Smooth muscle cell of the brain vasculature (primary cell): Measurements from ENCODE around the gene JAKMIP1.
"Not testable (repeated sequence)": the region's sequence is repeated elsewhere in the genome, so short reads cannot be mapped to it uniquely, and the experiment has no call there.

Experiments
- DNase-seq: peaks from one replicate; pipeline ENCODE4 v3.0.0-alpha.2; 2012; ENCODE audit warnings: low read depth, low spot score

The JAKMIP1 gene

DNA sequence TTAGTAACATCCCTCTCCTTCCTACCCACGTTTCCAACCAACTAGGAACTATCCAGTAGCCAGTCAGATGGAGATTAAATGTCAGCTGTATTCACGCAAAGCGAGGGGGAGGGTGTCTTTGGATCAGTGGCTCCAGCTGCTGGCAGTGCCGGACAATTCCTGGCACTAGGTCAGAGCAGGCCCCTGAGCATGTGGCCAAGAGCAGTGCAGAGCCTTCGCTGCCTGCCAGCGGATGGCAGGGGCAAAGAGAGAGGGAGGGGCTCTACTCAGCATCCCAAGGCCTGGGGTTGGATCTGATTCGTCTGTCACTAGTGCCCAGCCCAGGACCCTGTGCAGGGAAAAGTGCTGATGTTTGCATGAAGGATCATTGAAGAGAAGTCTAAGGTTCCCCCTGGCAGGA lies 28.7 kb upstream of the JAKMIP1 start:
- no peak for DNase-seq

GRCh38 chr4:6228158-6229067 lies 28.1 kb upstream of the JAKMIP1 start:
- no peak for DNase-seq

DNA sequence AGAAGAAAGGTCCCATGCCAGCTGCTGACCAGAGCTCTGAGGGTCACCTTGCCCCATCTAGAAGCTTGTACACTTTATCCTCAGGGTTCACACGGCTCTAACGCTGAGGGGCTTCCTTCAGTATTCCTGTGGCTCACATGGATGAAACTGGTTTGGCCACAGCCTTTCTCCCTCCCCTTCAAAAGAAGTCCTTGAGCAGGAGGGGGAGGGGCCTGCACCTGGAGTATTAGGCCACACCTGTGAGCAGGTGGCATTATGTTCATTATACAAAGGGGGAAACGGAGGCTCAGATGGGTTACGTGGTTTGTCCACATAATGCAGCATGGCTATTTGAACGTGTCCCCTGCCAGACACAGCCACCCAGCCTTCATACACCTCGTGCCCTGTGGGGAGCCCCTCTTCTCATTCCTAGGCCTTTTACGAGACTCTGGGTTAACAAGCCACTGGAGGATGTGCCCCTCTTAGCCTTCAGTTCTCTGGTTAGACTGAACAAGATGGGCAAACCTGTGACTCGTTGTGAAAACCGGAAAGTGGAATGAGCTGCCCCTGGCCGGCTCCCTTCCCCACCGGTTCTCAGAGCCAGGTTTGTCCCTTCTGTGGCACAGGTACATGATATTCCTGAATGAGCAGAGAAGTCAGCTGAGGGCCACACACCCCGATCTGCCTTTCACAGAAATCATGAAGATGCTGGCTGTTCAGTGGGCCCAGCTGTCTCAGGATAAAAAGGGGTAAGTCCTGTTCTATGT lies 27.2 kb upstream of the JAKMIP1 start:
- DNase-seq: no peak

GRCh38 chr4:6226506-6226905 lies 26.2 kb upstream of the JAKMIP1 start:
- no peak for DNase-seq

- DNase-seq: peak; percentile 3
These were observed 25.1 kb upstream of the JAKMIP1 start for GRCh38 chr4:6225469-6225868.

DNA sequence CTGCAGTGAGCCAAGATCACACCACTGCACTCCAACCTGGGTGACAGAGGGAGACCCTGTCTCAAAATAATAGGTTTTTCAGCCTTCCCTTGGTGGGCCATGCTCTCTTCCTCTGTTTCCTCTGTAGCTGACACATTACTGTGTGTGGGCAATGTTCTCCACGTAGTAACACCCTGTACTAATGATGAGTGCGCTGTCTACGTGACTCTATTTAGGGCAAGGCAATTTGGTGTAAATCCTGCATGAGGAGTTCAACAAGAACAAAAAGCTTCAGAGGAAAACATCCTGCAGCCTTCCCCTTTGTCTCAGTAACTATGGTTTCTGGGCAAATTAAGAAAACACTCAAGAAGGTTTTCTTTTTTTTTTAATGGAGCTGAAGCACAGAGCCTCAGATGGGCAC lies 24.4 kb upstream of the JAKMIP1 start:
- no peak for DNase-seq

- DNase-seq: no peak
These were observed 22.5 kb upstream of the JAKMIP1 start for GRCh38 chr4:6222761-6223292.

GRCh38 chr4:6221851-6222760 lies 21.8 kb upstream of the JAKMIP1 start:
- no peak for DNase-seq

DNA sequence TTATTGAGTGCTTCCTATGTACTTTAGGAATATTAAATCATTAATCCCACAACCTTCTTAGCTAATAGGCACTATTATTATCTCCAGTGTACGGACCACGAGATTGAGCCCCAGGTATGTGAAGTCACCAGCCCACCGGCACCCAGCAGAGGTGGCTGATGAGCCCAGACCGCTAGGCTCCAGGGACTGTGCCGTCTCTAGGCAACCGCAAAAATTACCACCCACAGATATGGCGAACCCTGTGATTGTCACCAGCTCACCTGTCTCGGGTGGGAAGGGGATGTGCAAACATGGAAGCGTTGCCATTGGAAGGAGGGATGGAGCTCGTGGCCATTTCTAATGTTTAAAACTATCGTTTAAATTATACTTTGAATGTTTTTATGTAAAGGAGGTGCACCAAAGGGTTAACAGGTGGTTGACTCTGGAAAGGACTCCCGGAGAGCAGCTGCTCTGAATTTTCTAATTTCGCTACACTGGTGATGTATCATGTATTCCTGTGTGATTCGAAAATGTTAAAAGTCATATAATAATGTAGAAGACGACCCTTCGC lies 21.0 kb upstream of the JAKMIP1 start:
- no peak for DNase-seq

GRCh38 chr4:6217716-6218381 lies 17.5 kb upstream of the JAKMIP1 start:
- no peak for DNase-seq

GRCh38 chr4:6216588-6216987 lies 16.2 kb upstream of the JAKMIP1 start:
- DNase-seq: no peak

GRCh38 chr4:6209921-6210320 lies 9.6 kb upstream of the JAKMIP1 start:
- DNase-seq: no peak

DNA sequence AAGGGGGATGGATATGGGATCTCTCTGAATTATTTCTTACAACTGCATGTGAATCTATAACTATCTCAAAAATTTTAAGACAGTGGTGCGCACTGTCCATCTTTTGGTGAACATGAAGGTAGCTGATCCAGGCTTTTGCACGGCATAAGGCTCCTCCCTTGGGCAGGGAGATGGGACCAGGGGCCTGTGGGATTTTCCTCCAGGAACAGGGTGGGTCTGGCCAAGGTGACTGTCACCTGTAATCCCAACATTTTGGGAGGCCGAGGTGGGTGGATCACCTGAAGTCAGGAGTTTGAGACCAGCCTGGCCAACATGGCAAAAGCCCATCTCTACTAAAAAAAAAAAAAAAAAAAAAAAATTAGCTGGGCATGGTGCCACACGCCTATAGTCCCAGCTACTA lies 8.9 kb upstream of the JAKMIP1 start:
- DNase-seq: not testable (repeated sequence)

- DNase-seq: no peak
These were observed 8.1 kb upstream of the JAKMIP1 start for GRCh38 chr4:6208416-6208815.

DNA sequence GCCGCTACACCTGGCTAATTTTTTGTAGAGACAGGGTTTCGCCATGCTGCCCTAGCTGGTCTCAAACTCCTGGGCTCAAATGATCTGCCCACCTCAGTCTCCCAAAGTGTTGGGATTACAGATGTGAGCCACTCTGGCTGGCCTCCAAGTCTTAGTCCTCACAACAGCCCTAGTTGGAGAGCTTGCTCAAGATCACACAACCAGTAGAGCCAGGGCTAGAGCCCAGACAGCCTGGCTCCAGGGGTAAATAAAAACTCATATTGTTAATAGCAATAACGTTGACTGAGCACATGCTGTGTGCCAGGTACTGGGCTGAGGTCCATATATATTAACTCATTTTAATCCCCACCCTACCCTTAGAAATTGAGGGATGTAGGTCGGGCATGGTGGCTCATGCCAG lies 7.3 kb upstream of the JAKMIP1 start:
- DNase-seq: no peak

DNA sequence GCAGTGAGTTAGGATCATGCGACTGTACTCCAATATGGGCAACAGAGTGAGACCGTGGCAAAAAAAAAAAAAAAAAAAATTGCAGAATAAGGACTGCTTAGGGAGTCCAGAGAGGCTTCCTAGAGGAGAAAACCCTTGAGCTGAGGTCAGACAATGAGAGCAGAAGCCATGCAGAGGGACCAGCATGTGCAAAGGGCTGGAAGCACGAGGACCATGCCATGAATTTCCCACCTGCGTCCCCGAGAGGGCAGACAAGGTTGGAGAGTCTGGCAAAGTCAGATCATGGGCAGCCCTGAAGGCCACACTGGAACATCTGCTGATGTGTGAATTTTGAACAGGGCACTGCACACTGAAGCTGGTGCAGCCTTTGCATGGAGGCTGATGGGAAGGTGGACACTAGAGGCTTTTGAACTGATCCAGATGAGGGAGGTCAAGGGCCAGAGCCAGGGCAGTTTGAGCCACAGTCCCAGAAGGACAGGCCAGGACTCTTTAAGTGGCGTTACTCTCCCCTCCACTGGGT lies 6.5 kb upstream of the JAKMIP1 start:
- DNase-seq: no peak

GRCh38 chr4:6205973-6206372 lies 5.6 kb upstream of the JAKMIP1 start:
- DNase-seq: no peak

DNA sequence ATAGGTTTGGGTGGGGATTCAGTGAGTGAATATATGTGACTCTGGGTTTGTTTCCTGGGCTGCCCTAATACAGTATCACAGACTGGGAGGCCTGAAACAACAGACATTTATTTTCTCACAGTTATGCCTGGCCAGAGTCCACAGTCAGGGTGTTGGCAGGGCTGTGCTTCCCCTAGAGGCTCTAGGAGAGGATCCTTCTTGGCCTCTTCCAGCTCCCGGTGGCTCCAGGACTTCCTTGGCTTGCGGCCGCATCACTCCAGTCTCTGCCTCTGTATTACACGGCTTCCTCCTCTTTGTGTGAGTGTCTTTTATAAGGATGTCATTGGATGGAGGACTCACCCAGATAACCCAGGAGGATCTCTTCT lies 5.2 kb upstream of the JAKMIP1 start:
- DNase-seq: no peak

DNA sequence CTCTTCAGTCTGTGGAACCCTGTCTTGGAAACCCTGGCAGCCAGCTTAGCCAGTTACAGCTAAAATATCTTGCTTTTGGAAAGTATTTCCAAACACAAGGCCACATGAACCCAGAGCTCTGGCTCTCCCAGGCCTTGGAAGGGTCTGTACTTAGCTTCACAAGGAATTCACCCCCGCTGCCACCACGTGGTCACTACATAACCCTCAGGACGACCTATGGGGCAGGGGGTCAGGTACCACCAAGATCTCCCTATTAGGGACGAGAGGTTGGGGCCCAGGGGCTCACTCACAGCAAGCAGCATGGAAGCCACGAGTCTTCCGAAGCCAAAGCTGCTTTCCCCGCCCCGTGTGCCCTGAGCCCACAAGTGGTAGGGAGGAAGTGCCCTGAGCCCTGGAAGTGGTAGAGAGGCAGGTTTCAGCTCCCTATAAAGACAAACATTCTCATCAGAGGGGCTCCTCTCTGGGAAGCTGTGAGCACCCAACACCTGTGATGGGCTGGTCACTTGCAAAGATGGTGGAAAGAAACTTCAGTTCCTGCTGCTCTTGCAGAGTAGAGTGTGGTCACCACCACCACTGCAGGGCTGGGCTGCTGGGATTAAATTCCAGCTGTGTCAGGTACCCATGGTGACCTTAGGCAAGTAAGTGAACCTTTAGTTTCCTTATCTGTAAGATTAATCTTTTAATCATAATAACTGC lies 4.7 kb upstream of the JAKMIP1 start:
- no peak for DNase-seq

- no peak for DNase-seq
These were observed 3.7 kb upstream of the JAKMIP1 start for GRCh38 chr4:6204098-6204497.
